HG02970 (cell line): ENCODE results near the gene OLA1.
A peak's percentile ranks its signal among the peaks of the same experiment; 100 is the strongest.
"Not testable (repeated sequence)": the region's sequence is repeated elsewhere in the genome, so short reads cannot be mapped to it uniquely, and the experiment has no call there.

ENCODE experiments used
- ATAC-seq: cut with Tn5 transposase; IDR thresholded peaks from one replicate; pipeline ENCODE4 v1.9.1; 2021; ENCODE audit warnings: mild to moderate bottlenecking, moderate library complexity, moderate number of reproducible peaks; ENCODE audit not compliant: unreplicated experiment, low FRiP score

The OLA1 gene

GRCh38 chr2:174248187-174248997 is at the start of gene OLA1:
OLA1 (minus strand) TSS chr2:174248532; CDS start chr2:174246815, 1,717 bp downstream.
- ATAC-seq, result peak; percentile 95

- ATAC-seq, result no peak
Measured at GRCh38 chr2:174292908-174293307, 44.6 kb upstream of the OLA1 start.

- no peak for ATAC-seq
Measured at GRCh38 chr2:174286172-174286571, 37.8 kb upstream of the OLA1 start.

GRCh38 chr2:174282441-174282840 is 34.1 kb upstream of the OLA1 start:
- ATAC-seq, result no peak

- no peak for ATAC-seq
Measured at GRCh38 chr2:174281736-174282135, 33.4 kb upstream of the OLA1 start.

- no peak for ATAC-seq
Measured at GRCh38 chr2:174280596-174280995, 32.3 kb upstream of the OLA1 start.

GRCh38 chr2:174270263-174270662 is 21.9 kb upstream of the OLA1 start:
- not testable (repeated sequence) for ATAC-seq

- no peak for ATAC-seq
Measured at GRCh38 chr2:174266288-174266687, 18.0 kb upstream of the OLA1 start.

- no peak for ATAC-seq
Measured at GRCh38 chr2:174263997-174264396, 15.7 kb upstream of the OLA1 start.

GRCh38 chr2:174259981-174260380 is 11.6 kb upstream of the OLA1 start:
- no peak for ATAC-seq

GRCh38 chr2:174254267-174254666 is 5.9 kb upstream of the OLA1 start:
- no peak for ATAC-seq

GRCh38 chr2:174248998-174249592 is 763 bp upstream of the OLA1 start:
- ATAC-seq, result no peak

- ATAC-seq, result peak; percentile 1
Measured at GRCh38 chr2:174247474-174248186, 702 bp downstream of the OLA1 start.

- ATAC-seq, result no peak
Measured at GRCh38 chr2:174246944-174247381, 1.4 kb downstream of the OLA1 start.

- ATAC-seq, result not testable (repeated sequence)
Measured at GRCh38 chr2:174245628-174246027, 2.7 kb downstream of the OLA1 start.

- ATAC-seq, result no peak
Measured at GRCh38 chr2:174245065-174245464, 3.3 kb downstream of the OLA1 start.

GRCh38 chr2:174243812-174244211 is 4.5 kb downstream of the OLA1 start:
- no peak for ATAC-seq

- no peak for ATAC-seq
Measured at GRCh38 chr2:174240097-174240496, 8.2 kb downstream of the OLA1 start.

GRCh38 chr2:174236429-174236828 is 11.9 kb downstream of the OLA1 start:
- ATAC-seq, result no peak

GRCh38 chr2:174235680-174236079 is 12.7 kb downstream of the OLA1 start:
- ATAC-seq, result no peak

GRCh38 chr2:174233771-174234275 is 14.5 kb downstream of the OLA1 start:
- no peak for ATAC-seq
